PC-9 (cell line): Measurements from ENCODE around the gene EIF4G1. TPM values are rescaled to one million over a fixed set of nuclear protein-coding genes. Genes with fewer than 3 reads are reported as not detected.

ENCODE experiments used
- BruUV-seq: library from RNA; stranded (reverse); fragments of 400-500 nt; replicated peaks from 2 replicates; lab custom pipeline; 2021; lab: Mats Ljungman, UMichigan
- CTCF ChIA-PET: fragments of 300-600 bp; sonication (Branson Sonifier 250); formaldehyde crosslinking; loops from one replicate; lab custom pipeline; 2022; ENCODE audit warnings: antibody characterized with exemption; lab: Charles Lee
- POLR2A ChIA-PET: fragments of 300-600 bp; sonication (Branson Sonifier 250); formaldehyde crosslinking; loops from one replicate; lab custom pipeline; 2022; ENCODE audit warnings: antibody characterized with exemption; ENCODE audit not compliant: unreplicated experiment; lab: Charles Lee
- DNase-seq, 2 experiments: peaks; one replicate each; pipeline versions ENCODE4 v3.0.0 to v3.0.0-alpha.2; 2015 to 2022; ENCODE audit warnings: mixed read lengths in 1 of 2
- H2AFZ ChIP-seq: fragments of 200-600 bp; sonication (generic); 2 replicates; pipeline ENCODE4 v1.8.1; 2017; ENCODE audit warnings: antibody characterized with exemption
- H3F3A ChIP-seq: fragments of 200-600 bp; sonication (generic); 2 replicates; pipeline ENCODE4 v1.8.1; 2017; ENCODE audit warnings: antibody characterized with exemption, mild to moderate bottlenecking, low read depth; ENCODE audit not compliant: insufficient read depth
- H3K27ac ChIP-seq: fragments of 200-600 bp; sonication (generic); 2 replicates; pipeline ENCODE4 v1.6.1; 2016; ENCODE audit warnings: mixed run types
- H3K27me3 ChIP-seq: fragments of 200-600 bp; sonication (generic); 2 replicates; pipeline ENCODE4 v1.6.1; 2016; ENCODE audit warnings: low read depth, mixed run types; ENCODE audit not compliant: insufficient read depth
- H3K36me3 ChIP-seq: fragments of 200-600 bp; sonication (generic); 2 replicates; pipeline ENCODE4 v1.6.1; 2016; ENCODE audit warnings: low read depth, mixed run types
- H3K4me1 ChIP-seq: fragments of 200-600 bp; sonication (generic); replicated peaks from 2 replicates; pipeline ENCODE4 v1.6.1; 2016; ENCODE audit warnings: mixed run types; ENCODE audit not compliant: insufficient read depth
- H3K4me2 ChIP-seq: fragments of 200-600 bp; sonication (generic); 2 replicates; pipeline ENCODE4 v1.6.1; 2017; ENCODE audit warnings: mixed run types
- H3K4me3 ChIP-seq: fragments of 200-600 bp; sonication (generic); 2 replicates; pipeline ENCODE4 v1.6.1; 2016; ENCODE audit warnings: mixed run types
- H3K79me2 ChIP-seq: fragments of 200-600 bp; sonication (generic); 2 replicates; pipeline ENCODE4 v1.6.1; 2017; ENCODE audit warnings: low read depth, mixed run types
- H3K9me2 ChIP-seq: fragments of 200-600 bp; sonication (generic); 2 replicates; pipeline ENCODE4 v1.8.1; 2017; ENCODE audit warnings: mild to moderate bottlenecking; ENCODE audit not compliant: insufficient read depth
- H3K9me3 ChIP-seq: fragments of 200-600 bp; sonication (generic); 2 replicates; pipeline ENCODE4 v1.8.1; 2016; ENCODE audit warnings: low read depth; ENCODE audit not compliant: insufficient read depth
- H4K20me1 ChIP-seq: fragments of 200-600 bp; sonication (generic); 2 replicates; pipeline ENCODE4 v1.8.1; 2017; ENCODE audit not compliant: insufficient read depth
- CTCF ChIP-seq: fragments of 200-600 bp; sonication (generic); conservative IDR thresholded peaks from 2 replicates; pipeline ENCODE4 v1.6.1; 2017; ENCODE audit warnings: mixed run types, antibody characterized with exemption, mild to moderate bottlenecking, moderate library complexity
- EZH2 ChIP-seq: fragments of 200-600 bp; sonication (generic); IDR thresholded peaks from 2 replicates; pipeline ENCODE4 v1.8.0; 2017; ENCODE audit warnings: antibody characterized with exemption, low read depth
- intact Hi-C: fragments of 100-400 bp; cut with micrococcal nuclease; formaldehyde crosslinking; loops from one replicate; pipeline ENCODE4 v1.10.0; 2022; ENCODE audit not compliant: unreplicated experiment
- total RNA-seq: library from RNA; stranded (reverse); gene quantifications from 2 replicates; pipeline ENCODE4 v1.2.3, GENCODE V29; 2021

EIF4G1 gene
- total RNA-seq, 1 experiment from 2014 or later = 657 TPM

- Histone ChIP-seq H3K27ac (no peak overlapping the region), H2AFZ (no peak overlapping the region), H3F3A (no peaks in the 10 kb centered on the region), H3K9me2 (no peaks in the 10 kb centered on the region), H3K9me3 (no peaks in the 10 kb centered on the region), H3K4me2 (no peak overlapping the region), H3K27me3 (no peaks in the 10 kb centered on the region), H3K79me2 (peaks cover 5% of the 10 kb centered on the region), H3K4me3 (no peak overlapping the region), H3K36me3 (no peaks in the 10 kb centered on the region), H4K20me1 (no peaks in the 10 kb centered on the region), H3K4me1 (peaks cover 5% of the 10 kb centered on the region)
- no peak for DNase-seq
- POLR2A ChIA-PET = no interaction called here
- CTCF ChIA-PET = interaction anchor here (1.2 kb wide), 1 partner anchor 16 kb away, joined by 4 read pairs; no protein-coding TSS in a partner anchor
- TF ChIP-seq EZH2 = no peak
- TF ChIP-seq CTCF = no peak
- intact Hi-C loops = no loop called here
- BruUV-seq = no TSS peak
These were observed 41.0 kb downstream of the EIF4G1 start for GRCh38 chr3:184355261-184356040.

- intact Hi-C loops = no loop called here
- Histone ChIP-seq H3K9me2 (no peaks in the 10 kb centered on the region), H3K4me1 (peaks cover 11% of the 10 kb centered on the region), H2AFZ (no peak overlapping the region), H3K27me3 (no peaks in the 10 kb centered on the region), H3K4me2 (no peak overlapping the region), H3K4me3 (no peak overlapping the region), H3K79me2 (peaks cover 13% of the 10 kb centered on the region), H4K20me1 (no peaks in the 10 kb centered on the region), H3K9me3 (no peaks in the 10 kb centered on the region), H3K27ac (no peak overlapping the region), H3F3A (peaks cover 8% of the 10 kb centered on the region; the same call in 1 of the 2 replicates), H3K36me3 (no peaks in the 10 kb centered on the region)
- DNase-seq = no peak
- TF ChIP-seq CTCF (no peak), EZH2 (no peak)
- POLR2A ChIA-PET = no interaction called here
- no TSS peak for BruUV-seq
- CTCF ChIA-PET = no interaction called here
These were observed 43.1 kb downstream of the EIF4G1 start for GRCh38 chr3:184357248-184358123.

- Histone ChIP-seq H3F3A (peaks cover 12% of the 10 kb centered on the region; the same call in 1 of the 2 replicates), H3K27me3 (no peaks in the 10 kb centered on the region), H3K79me2 (peaks cover 13% of the 10 kb centered on the region), H3K27ac (no peak overlapping the region), H2AFZ (no peak overlapping the region), H4K20me1 (no peaks in the 10 kb centered on the region), H3K4me1 (peaks cover 11% of the 10 kb centered on the region), H3K4me3 (no peak overlapping the region), H3K9me3 (no peaks in the 10 kb centered on the region), H3K9me2 (no peaks in the 10 kb centered on the region), H3K36me3 (no peaks in the 10 kb centered on the region), H3K4me2 (no peak overlapping the region)
- BruUV-seq = no TSS peak
- TF ChIP-seq CTCF (no peak), EZH2 (no peak)
- CTCF ChIA-PET = no interaction called here
- DNase-seq = no peak
- POLR2A ChIA-PET = no interaction called here
- intact Hi-C loops = no loop called here
These were observed 43.8 kb downstream of the EIF4G1 start for GRCh38 chr3:184358124-184358767.
